Activated CD4-positive, alpha-beta memory T cell treated with anti-CD3 and anti-CD28 coated beads for 36 hours (primary cell): ENCODE measurements around the gene INSIG2. TPM values are rescaled to one million over a fixed set of nuclear protein-coding genes. Genes with fewer than 3 reads are reported as not detected.

Experiments
- CTCF ChIA-PET: fragments of 350-600 bp; sonication (Branson Sonifier 250); formaldehyde crosslinking; loops from one replicate; lab custom pipeline; 2021; ENCODE audit warnings: antibody characterized with exemption, inconsistent platforms; lab: Charles Lee
- POLR2A ChIA-PET: fragments of 350-600 bp; sonication (Branson Sonifier 250); formaldehyde crosslinking; loops from one replicate; lab custom pipeline; 2021; ENCODE audit warnings: antibody characterized with exemption; lab: Charles Lee
- DNase-seq: peaks from one replicate; pipeline ENCODE4 v3.0.0-alpha.2; 2020
- H3K27ac Mint-ChIP-seq: one replicate; pipeline ENCODE4 v1.8.0; 2021; ENCODE audit warnings: mixed read lengths
- H3K27me3 Mint-ChIP-seq: one replicate; pipeline ENCODE4 v1.8.0; 2021; ENCODE audit warnings: mixed read lengths
- H3K36me3 Mint-ChIP-seq: one replicate; pipeline ENCODE4 v1.8.0; 2021; ENCODE audit warnings: mixed read lengths
- H3K4me1 Mint-ChIP-seq: one replicate; pipeline ENCODE4 v1.8.0; 2021; ENCODE audit warnings: low read depth, mixed read lengths
- H3K4me3 Mint-ChIP-seq: one replicate; pipeline ENCODE4 v1.8.0; 2021; ENCODE audit warnings: mild to moderate bottlenecking, mixed read lengths
- H3K9me3 Mint-ChIP-seq: one replicate; pipeline ENCODE4 v1.8.0; 2021; ENCODE audit warnings: mixed read lengths
- intact Hi-C: fragments of 100-400 bp; cut with micrococcal nuclease; formaldehyde crosslinking; loops from one replicate; pipeline ENCODE4 v1.15.1; 2023
- total RNA-seq, 2 experiments: library from RNA; stranded (reverse); gene quantifications; one replicate each; pipeline ENCODE4 v1.2.3, GENCODE V29; 2021

INSIG2 gene
- total RNA-seq, 2 experiments from 2014 or later = 35.0 to 40.2 TPM

DNA sequence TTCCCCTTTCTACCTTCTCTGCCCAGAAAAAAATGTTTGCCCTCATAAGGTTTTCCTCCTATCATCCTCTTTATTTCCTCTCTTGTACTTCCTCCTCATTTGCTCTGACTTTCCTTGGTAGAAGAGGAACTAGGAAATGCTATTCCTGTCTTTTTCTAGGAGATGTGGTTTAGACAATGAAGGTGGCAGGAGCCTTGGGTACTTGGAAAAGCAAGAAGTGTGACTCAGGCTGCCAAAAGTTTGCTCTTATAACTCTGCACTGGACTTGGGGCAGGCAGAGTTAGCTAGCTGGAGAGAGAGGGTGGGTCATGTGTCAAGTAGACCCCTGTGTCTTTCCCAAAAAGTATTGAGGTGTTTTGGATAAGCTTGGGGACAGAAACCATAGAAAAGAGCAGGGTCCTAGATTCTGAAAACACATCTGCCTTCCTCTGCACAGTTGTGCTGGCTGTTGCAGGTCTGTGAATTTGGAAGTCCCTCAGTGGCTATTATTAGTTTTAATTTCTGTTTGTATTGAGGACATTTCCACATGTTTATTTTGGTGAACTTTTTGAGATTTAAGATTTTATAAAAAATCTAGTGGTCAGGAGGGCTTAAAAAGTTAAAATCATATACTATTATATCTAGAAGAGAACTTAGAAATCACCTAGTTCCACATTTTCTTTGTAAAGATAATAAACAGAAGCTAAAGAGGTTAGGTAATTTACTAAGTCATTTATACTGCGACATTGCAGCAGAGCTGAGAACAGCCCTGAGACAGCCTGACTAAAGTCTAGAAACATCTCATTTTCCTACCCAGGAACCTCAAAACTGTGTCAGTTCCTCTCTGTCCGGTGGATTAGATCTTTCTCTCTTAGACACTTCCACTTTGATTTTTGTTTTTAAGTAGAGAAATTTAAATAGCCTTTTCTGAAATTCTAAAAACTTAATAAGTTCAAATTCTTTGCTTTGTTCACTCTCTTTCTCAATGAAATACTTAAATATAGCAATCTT, 16.0 kb downstream of the INSIG2 start:
- Mint-ChIP-seq H3K27me3 (no peaks in the 10 kb centered on the region), H3K4me3 (no peak overlapping the region), H3K9me3 (no peaks in the 10 kb centered on the region), H3K36me3 (peaks cover 35% of the 10 kb centered on the region), H3K27ac (no peak overlapping the region), H3K4me1 (peaks cover 12% of the 10 kb centered on the region)
- ChIA-PET CTCF (interaction anchor here (1.6 kb wide), 1 partner anchor 72 kb away, joined by 7 read pairs; no protein-coding TSS in a partner anchor), POLR2A (interaction anchor here (1.1 kb wide), 1 partner anchor 15 kb away, joined by 4 read pairs; no protein-coding TSS in a partner anchor)
- DNase-seq = no peak
- intact Hi-C loops = no loop called here

- POLR2A ChIA-PET = interaction anchor here (1.1 kb wide), 1 partner anchor 16 kb away, joined by 4 read pairs; no protein-coding TSS in a partner anchor
Measured at GRCh38 chr2:118105497-118105896, 17.2 kb downstream of the INSIG2 start.

DNA sequence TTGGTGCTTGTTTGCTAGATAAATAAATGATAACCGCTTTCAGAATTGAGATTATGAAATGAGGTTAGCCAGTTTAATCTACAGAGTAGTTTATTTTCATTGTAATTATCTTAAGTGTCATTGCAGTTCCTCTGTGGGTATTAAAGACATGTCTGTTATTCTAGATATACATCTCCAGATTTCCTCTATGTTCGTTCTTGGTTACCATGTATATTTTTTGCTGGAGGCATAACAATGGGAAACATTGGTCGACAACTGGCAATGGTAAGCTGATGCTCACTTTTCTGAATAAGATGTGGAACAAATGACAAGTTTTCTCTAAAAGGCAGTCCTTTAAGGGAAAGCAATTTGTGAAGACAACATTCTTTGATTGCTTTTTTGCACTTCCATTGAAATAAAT, 18.7 kb downstream of the INSIG2 start:
- Mint-ChIP-seq H3K27ac (no peak overlapping the region), H3K4me3 (no peak overlapping the region), H3K4me1 (peaks cover 10% of the 10 kb centered on the region), H3K27me3 (no peaks in the 10 kb centered on the region), H3K36me3 (peaks cover 33% of the 10 kb centered on the region), H3K9me3 (no peaks in the 10 kb centered on the region)
- no peak for DNase-seq
- POLR2A ChIA-PET = no interaction called here
- intact Hi-C loops = no loop called here
- CTCF ChIA-PET = no interaction called here

More at GRCh38 chr2:118105497-118105896, 17.2 kb downstream of the INSIG2 start:
- H3K4me1 Mint-ChIP-seq = peaks cover 12% of the 10 kb centered on the region
- DNase-seq = no peak
- no peaks in the 10 kb centered on the region for H3K9me3 Mint-ChIP-seq
- peaks cover 33% of the 10 kb centered on the region for H3K36me3 Mint-ChIP-seq
- no peak overlapping the region for H3K27ac Mint-ChIP-seq
- no peaks in the 10 kb centered on the region for H3K27me3 Mint-ChIP-seq
- CTCF ChIA-PET = interaction anchor here (1.6 kb wide), 1 partner anchor 73 kb away, joined by 7 read pairs; no protein-coding TSS in a partner anchor
- H3K4me3 Mint-ChIP-seq = no peak overlapping the region
- intact Hi-C loops = no loop called here

- intact Hi-C loops = no loop called here
- Mint-ChIP-seq H3K4me1 (peaks cover 7% of the 10 kb centered on the region), H3K36me3 (peaks cover 23% of the 10 kb centered on the region), H3K27ac (no peak overlapping the region), H3K27me3 (no peaks in the 10 kb centered on the region), H3K9me3 (no peaks in the 10 kb centered on the region), H3K4me3 (no peak overlapping the region)
- DNase-seq = no peak
- ChIA-PET CTCF (no interaction called here), POLR2A (no interaction called here)
Measured at GRCh38 chr2:118110310-118110709, 22.0 kb downstream of the INSIG2 start.

DNA sequence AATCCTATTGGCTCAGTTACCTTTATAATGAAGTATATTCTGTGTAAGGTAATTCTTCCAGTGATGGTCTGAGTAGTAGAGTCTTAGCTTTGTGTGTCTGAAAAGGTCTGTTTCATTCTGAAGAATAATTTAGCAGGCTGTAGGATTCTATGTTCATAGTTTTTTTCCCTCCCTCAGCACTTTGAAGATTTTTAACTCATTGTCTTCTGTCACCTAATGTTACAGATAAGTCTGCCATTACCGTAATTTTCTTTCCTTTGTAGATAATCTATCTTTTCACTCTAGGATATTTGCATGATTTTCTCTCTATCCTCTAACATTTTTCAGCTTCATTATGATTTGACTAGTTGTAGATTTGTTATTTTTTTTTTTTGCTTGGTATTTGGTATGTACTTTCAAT, 22.7 kb downstream of the INSIG2 start:
- intact Hi-C loops = no loop called here
- no peak for DNase-seq
- Mint-ChIP-seq H3K27me3 (no peaks in the 10 kb centered on the region), H3K4me1 (peaks cover 7% of the 10 kb centered on the region), H3K4me3 (no peak overlapping the region), H3K36me3 (peaks cover 23% of the 10 kb centered on the region), H3K27ac (no peak overlapping the region), H3K9me3 (no peaks in the 10 kb centered on the region)
- POLR2A ChIA-PET = no interaction called here
- CTCF ChIA-PET = interaction anchor here (0.6 kb wide), 1 partner anchor 22 kb away, joined by 3 read pairs; no protein-coding TSS in a partner anchor

GRCh38 chr2:118112771-118113334, 24.6 kb downstream of the INSIG2 start:
- ChIA-PET POLR2A (no interaction called here), CTCF (interaction anchor here (1.1 kb wide), 1 partner anchor 17 kb away, joined by 3 read pairs; no protein-coding TSS in a partner anchor)
- intact Hi-C loops = no loop called here
- Mint-ChIP-seq H3K36me3 (peaks cover 17% of the 10 kb centered on the region), H3K27me3 (no peaks in the 10 kb centered on the region), H3K4me3 (no peak overlapping the region), H3K4me1 (peaks cover 7% of the 10 kb centered on the region), H3K27ac (no peak overlapping the region), H3K9me3 (no peaks in the 10 kb centered on the region)
- DNase-seq = no peak

DNA sequence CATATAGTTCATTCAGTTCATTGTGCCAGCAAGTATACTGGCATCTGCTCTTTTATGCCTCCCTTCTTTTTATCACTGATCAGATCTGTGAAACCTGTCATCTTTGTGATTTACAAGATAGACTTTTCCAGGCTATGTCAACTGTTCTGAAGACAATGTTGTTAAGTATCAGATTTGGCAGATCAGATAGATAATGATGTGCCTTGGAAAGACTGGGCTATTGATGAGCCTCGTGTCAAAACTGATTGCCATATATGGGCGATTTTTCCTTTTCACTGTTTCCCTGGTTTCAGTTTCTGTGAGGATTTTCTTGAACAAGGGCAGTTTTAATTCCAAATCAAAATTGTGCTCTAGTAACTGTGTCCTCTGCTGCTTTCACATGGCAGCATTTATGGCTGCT, 26.6 kb downstream of the INSIG2 start:
- intact Hi-C loops = no loop called here
- Mint-ChIP-seq H3K9me3 (no peaks in the 10 kb centered on the region), H3K36me3 (peaks cover 14% of the 10 kb centered on the region), H3K27ac (no peak overlapping the region), H3K27me3 (no peaks in the 10 kb centered on the region), H3K4me1 (peaks cover 3% of the 10 kb centered on the region), H3K4me3 (no peak overlapping the region)
- ChIA-PET CTCF (no interaction called here), POLR2A (no interaction called here)
- no peak for DNase-seq

- H3K9me3 Mint-ChIP-seq = no peaks in the 10 kb centered on the region
- ChIA-PET POLR2A (no interaction called here), CTCF (no interaction called here)
- no peak overlapping the region for H3K4me3 Mint-ChIP-seq
- intact Hi-C loops = no loop called here
- H3K27ac Mint-ChIP-seq = no peak overlapping the region
- no peak for DNase-seq
- H3K4me1 Mint-ChIP-seq = peaks cover 3% of the 10 kb centered on the region
- H3K27me3 Mint-ChIP-seq = no peaks in the 10 kb centered on the region
- H3K36me3 Mint-ChIP-seq = peaks cover 10% of the 10 kb centered on the region
Measured at GRCh38 chr2:118115761-118116160, 27.5 kb downstream of the INSIG2 start.

GRCh38 chr2:118118479-118118878, 30.2 kb downstream of the INSIG2 start:
- Mint-ChIP-seq H3K4me3 (no peak overlapping the region), H3K27ac (no peak overlapping the region), H3K4me1 (peaks cover 3% of the 10 kb centered on the region), H3K27me3 (no peaks in the 10 kb centered on the region), H3K9me3 (no peaks in the 10 kb centered on the region), H3K36me3 (peaks cover 2% of the 10 kb centered on the region)
- DNase-seq = no peak
- intact Hi-C loops = no loop called here
- ChIA-PET CTCF (no interaction called here), POLR2A (no interaction called here)

DNA sequence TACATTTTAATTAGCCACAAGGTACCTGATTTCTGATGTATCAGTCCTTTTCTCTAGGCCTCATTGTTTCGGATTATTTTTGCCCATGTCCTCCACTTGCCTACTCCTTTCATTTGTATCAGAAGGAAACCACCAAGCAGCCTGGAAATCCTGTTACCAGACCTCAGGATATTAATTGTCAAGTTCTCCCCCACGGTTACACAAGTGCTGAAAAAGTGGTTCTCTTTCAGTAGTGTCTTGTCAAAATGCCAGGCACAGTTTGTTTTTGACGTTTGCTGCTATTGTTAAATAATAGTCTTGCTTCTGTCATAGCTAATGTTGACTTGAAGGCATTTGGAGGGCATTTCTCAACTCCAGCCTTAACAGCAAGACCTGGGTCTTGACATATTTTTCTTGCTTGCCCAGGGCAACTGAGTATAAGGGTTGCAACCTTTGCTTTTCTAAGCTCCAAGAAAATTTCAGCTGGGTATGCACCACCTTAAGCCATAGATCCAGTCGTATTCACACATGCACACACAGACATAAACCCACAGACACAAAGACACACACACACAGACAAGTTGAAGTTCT, 31.0 kb downstream of the INSIG2 start:
- ChIA-PET CTCF (no interaction called here), POLR2A (no interaction called here)
- Mint-ChIP-seq H3K27me3 (peaks cover under 1% of the 10 kb centered on the region), H3K9me3 (no peaks in the 10 kb centered on the region), H3K36me3 (peaks cover 2% of the 10 kb centered on the region), H3K4me1 (no peaks in the 10 kb centered on the region), H3K4me3 (no peak overlapping the region), H3K27ac (no peak overlapping the region)
- intact Hi-C loops = no loop called here
- DNase-seq = no peak

GRCh38 chr2:118119761-118120400, 31.6 kb downstream of the INSIG2 start:
- no peak overlapping the region for H3K27ac Mint-ChIP-seq
- intact Hi-C loops = no loop called here
- ChIA-PET POLR2A (no interaction called here), CTCF (no interaction called here)
- no peak for DNase-seq
- peaks cover 1% of the 10 kb centered on the region for H3K27me3 Mint-ChIP-seq
- peaks cover 2% of the 10 kb centered on the region for H3K36me3 Mint-ChIP-seq
- no peak overlapping the region for H3K4me3 Mint-ChIP-seq
- no peaks in the 10 kb centered on the region for H3K4me1 Mint-ChIP-seq
- no peaks in the 10 kb centered on the region for H3K9me3 Mint-ChIP-seq

DNA sequence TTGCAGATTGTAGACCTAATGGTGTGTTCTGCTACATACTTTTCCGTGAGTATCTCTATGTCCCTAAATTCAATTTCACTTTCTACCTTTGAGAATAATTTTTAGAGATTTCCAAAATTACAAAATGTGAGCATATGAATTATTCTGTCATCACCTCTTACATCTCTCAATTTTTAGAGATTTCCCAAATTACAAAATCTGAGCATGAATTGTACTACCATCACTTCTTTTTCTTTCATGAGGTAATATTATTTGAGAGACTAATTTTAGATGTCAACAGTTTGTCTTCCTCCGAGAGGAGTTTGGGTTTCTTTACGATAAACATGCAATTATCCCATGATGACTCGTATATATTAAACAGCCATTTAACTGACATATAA, 32.1 kb downstream of the INSIG2 start:
- ChIA-PET POLR2A (no interaction called here), CTCF (no interaction called here)
- no peak for DNase-seq
- Mint-ChIP-seq H3K36me3 (peaks cover 2% of the 10 kb centered on the region), H3K4me3 (no peak overlapping the region), H3K4me1 (no peaks in the 10 kb centered on the region), H3K9me3 (no peaks in the 10 kb centered on the region), H3K27me3 (peaks cover 4% of the 10 kb centered on the region), H3K27ac (no peak overlapping the region)
- intact Hi-C loops = no loop called here
